ENCODE results near the gene USP54.

USP54 gene

GRCh38 chr10:73486601-73487000 is 104.5 kb downstream of the USP54 start:
- DNase-seq (ENCODE audit: low read depth in 2 of 2) = no peak
- no peak overlapping the region for H3K4me3 ChIP-seq (replicated peaks in 1 of 2; ENCODE audit: low read depth in 2 of 2, low read length in 2 of 2)
- TF ChIP-seq, protein P1, sequence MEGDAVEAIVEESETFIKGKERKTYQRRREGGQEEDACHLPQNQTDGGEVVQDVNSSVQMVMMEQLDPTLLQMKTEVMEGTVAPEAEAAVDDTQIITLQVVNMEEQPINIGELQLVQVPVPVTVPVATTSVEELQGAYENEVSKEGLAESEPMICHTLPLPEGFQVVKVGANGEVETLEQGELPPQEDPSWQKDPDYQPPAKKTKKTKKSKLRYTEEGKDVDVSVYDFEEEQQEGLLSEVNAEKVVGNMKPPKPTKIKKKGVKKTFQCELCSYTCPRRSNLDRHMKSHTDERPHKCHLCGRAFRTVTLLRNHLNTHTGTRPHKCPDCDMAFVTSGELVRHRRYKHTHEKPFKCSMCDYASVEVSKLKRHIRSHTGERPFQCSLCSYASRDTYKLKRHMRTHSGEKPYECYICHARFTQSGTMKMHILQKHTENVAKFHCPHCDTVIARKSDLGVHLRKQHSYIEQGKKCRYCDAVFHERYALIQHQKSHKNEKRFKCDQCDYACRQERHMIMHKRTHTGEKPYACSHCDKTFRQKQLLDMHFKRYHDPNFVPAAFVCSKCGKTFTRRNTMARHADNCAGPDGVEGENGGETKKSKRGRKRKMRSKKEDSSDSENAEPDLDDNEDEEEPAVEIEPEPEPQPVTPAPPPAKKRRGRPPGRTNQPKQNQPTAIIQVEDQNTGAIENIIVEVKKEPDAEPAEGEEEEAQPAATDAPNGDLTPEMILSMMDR (IDR thresholded peaks at IDR 0.05; ENCODE audit: low read depth, low read length) = no peak

GRCh38 chr10:73485320-73485719 is 105.8 kb downstream of the USP54 start:
- no peak overlapping the region for H3K4me3 ChIP-seq (replicated peaks in 1 of 2; ENCODE audit: low read depth in 2 of 2, low read length in 2 of 2)
- TF ChIP-seq, protein P1 (IDR thresholded peaks at IDR 0.05; ENCODE audit: low read depth, low read length) = no peak
- DNase-seq (ENCODE audit: low read depth in 2 of 2) = peak; percentile 2 to 5

GRCh38 chr10:73480158-73480557 is 111.0 kb downstream of the USP54 start:
- TF ChIP-seq, protein P1 (IDR thresholded peaks at IDR 0.05; ENCODE audit: low read depth, low read length) = no peak
- peak; percentile 15 to 64 for DNase-seq (ENCODE audit: low read depth in 2 of 2)
- H3K4me3 ChIP-seq (replicated peaks in 1 of 2; ENCODE audit: low read depth in 2 of 2, low read length in 2 of 2) = no peak overlapping the region

DNA sequence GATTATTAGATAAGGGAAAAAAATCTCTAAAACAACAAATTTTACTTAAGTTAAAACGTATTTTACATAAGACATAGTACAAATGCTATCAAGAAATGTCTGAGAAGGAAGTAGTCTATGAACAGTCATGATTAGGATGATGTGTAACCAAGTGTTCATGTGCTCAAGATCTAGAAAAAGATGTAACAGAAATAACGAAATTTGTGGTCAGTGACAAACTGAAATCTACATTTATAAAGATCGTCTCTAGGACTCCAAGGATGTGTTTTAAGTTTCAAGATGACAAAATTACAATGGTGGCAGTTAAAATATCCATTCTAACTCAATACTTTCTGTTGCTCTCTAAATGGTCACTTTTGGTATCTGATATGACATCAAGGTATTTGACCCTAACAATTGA is 112.5 kb downstream of the USP54 start:
- H3K4me3 ChIP-seq (replicated peaks in 1 of 2; ENCODE audit: low read depth in 2 of 2, low read length in 2 of 2) = no peak overlapping the region
- DNase-seq (ENCODE audit: low read depth in 2 of 2) = no peak
- TF ChIP-seq, protein P1 (IDR thresholded peaks at IDR 0.05; ENCODE audit: low read depth, low read length) = no peak

DNA sequence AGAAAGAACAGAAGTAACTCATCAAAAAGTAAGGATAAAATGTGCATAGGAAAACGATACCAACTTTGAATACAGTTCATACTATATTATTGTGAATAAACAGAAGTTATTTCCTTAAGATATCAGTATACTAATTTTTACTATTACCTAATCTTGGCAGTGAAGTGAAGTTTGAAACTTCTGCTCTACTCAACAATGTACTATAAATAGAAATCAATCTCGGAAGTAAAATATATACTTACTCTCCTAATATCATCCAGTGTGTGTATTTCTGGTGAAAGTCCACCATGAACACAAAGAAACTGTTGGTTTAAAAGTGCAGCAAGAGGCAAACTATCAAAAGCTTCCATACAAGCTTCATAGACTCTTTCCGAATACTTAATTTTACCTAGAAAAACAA is 119.9 kb downstream of the USP54 start:
- TF ChIP-seq, protein P1 (IDR thresholded peaks at IDR 0.05; ENCODE audit: low read depth, low read length) = no peak
- no peak for DNase-seq (ENCODE audit: low read depth in 2 of 2)
- no peak overlapping the region for H3K4me3 ChIP-seq (replicated peaks in 1 of 2; ENCODE audit: low read depth in 2 of 2, low read length in 2 of 2)

DNA sequence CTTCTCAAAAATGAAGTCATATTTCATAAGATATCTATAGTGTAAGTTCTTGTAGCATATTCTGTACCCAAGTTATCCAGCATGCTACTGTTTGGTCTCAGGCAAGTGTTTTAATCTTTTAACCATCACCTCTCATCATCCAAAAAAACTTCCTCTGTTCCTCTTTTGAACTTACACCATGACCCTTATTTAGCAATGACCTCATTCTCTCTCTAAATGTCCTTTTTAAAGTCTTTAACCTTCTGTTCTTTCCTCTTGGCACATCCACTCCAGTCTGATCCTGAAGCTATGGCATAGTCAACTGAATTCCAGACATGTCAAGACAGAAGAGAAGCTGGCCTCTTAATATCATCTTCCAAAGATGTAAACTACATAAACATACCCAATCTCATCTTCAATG is 121.6 kb downstream of the USP54 start:
- no peak for DNase-seq (ENCODE audit: low read depth in 2 of 2)
- TF ChIP-seq, protein P1 (IDR thresholded peaks at IDR 0.05; ENCODE audit: low read depth, low read length) = no peak
- no peak overlapping the region for H3K4me3 ChIP-seq (replicated peaks in 1 of 2; ENCODE audit: low read depth in 2 of 2, low read length in 2 of 2)

- DNase-seq (ENCODE audit: low read depth in 2 of 2) = no peak
- H3K4me3 ChIP-seq (replicated peaks in 1 of 2; ENCODE audit: low read depth in 2 of 2, low read length in 2 of 2) = no peak overlapping the region
Observed at GRCh38 chr10:73467206-73467605, 123.9 kb downstream of the USP54 start.

More at GRCh38 chr10:73467206-73467605, 123.9 kb downstream of the USP54 start:
- TF ChIP-seq, protein P1 (IDR thresholded peaks at IDR 0.05; ENCODE audit: low read depth, low read length) = no peak
